Upper lobe of right lung (tissue), 1 donor: ENCODE data around the gene GHR. TPM values are rescaled to one million over a fixed set of nuclear protein-coding genes. Genes with fewer than 3 reads are reported as not detected.
A peak's percentile ranks its signal among the peaks of the same experiment; 100 is the strongest.

Source experiments
- ATAC-seq: fragments of 200-7000 bp; cut with Tn5 transposase; one replicate; pipeline ENCODE4 v1.9.1; 2020; ENCODE audit warnings: mild to moderate bottlenecking, moderate library complexity
- DNase-seq: peaks from one replicate; pipeline ENCODE4 v3.0.0-alpha.2; 2020
- H3K27ac ChIP-seq: fragments of 200-600 bp; one replicate; pipeline ENCODE4 v1.8.0; 2022
- H3K27me3 ChIP-seq: fragments of 200-600 bp; one replicate; pipeline ENCODE4 v1.8.0; 2022; ENCODE audit warnings: mild to moderate bottlenecking
- H3K36me3 ChIP-seq: fragments of 200-600 bp; one replicate; pipeline ENCODE4 v1.8.0; 2022
- H3K4me1 ChIP-seq: fragments of 200-600 bp; one replicate; pipeline ENCODE4 v1.8.0; 2022
- H3K4me3 ChIP-seq: fragments of 200-600 bp; one replicate; pipeline ENCODE4 v1.8.0; 2022; ENCODE audit warnings: mild to moderate bottlenecking
- H3K9me3 ChIP-seq: fragments of 200-600 bp; one replicate; pipeline ENCODE4 v1.8.0; 2022
- intact Hi-C: fragments of 100-400 bp; cut with DNase I; formaldehyde crosslinking; loops from one replicate; pipeline ENCODE4 v1.11.0; 2022
- total RNA-seq: library from RNA; stranded (reverse); fragmentation: NEBNext Ultra II Directional; extraction: Animal tissue kit (Norgen Biotek cat#: 25700); gene quantifications from one replicate; pipeline ENCODE4 v1.2.1, GENCODE V29; 2021
- TF ChIP-seq, protein P1 (sequence below): fragments of 200-600 bp; IDR thresholded peaks from one replicate; pipeline ENCODE4 v1.8.0; 2022; ENCODE audit warnings: antibody characterized with exemption
- donor health status: DM: no; HTN: yes; CAD: no; lungs with severe emphysema.

The GHR gene
- total RNA-seq, 1 donor from 2014 or later: 6.6 TPM

DNA sequence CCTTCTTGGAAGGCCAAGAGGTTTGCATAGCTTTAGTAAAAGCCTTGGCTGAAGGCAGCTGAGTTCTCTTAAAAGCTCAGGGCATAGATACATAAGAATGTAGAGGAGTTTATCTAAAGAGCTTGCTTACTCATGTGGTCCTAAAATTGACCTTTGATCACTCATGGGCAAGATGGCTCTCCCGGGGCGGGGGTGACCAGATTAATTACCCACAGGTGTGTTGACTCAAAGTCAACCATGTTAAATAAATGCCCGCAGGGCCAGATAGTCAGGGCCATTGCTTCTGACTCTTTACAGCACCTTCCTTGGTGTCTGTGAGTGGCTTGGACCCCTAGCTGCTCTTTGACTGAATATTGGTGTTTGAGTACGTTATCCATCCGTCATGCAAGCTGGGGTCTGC lies 33.1 kb upstream of the GHR start:
- Histone ChIP-seq H3K9me3 (no peaks in the 10 kb centered on the region), H3K27ac (no peak overlapping the region), H3K36me3 (no peaks in the 10 kb centered on the region), H3K4me1 (no peaks in the 10 kb centered on the region), H3K27me3 (no peaks in the 10 kb centered on the region), H3K4me3 (no peak overlapping the region)
- DNase-seq (no peak), ATAC-seq (no peak)
- TF ChIP-seq, protein P1, sequence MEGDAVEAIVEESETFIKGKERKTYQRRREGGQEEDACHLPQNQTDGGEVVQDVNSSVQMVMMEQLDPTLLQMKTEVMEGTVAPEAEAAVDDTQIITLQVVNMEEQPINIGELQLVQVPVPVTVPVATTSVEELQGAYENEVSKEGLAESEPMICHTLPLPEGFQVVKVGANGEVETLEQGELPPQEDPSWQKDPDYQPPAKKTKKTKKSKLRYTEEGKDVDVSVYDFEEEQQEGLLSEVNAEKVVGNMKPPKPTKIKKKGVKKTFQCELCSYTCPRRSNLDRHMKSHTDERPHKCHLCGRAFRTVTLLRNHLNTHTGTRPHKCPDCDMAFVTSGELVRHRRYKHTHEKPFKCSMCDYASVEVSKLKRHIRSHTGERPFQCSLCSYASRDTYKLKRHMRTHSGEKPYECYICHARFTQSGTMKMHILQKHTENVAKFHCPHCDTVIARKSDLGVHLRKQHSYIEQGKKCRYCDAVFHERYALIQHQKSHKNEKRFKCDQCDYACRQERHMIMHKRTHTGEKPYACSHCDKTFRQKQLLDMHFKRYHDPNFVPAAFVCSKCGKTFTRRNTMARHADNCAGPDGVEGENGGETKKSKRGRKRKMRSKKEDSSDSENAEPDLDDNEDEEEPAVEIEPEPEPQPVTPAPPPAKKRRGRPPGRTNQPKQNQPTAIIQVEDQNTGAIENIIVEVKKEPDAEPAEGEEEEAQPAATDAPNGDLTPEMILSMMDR: no peak
- intact Hi-C loops: no loop called here

DNA sequence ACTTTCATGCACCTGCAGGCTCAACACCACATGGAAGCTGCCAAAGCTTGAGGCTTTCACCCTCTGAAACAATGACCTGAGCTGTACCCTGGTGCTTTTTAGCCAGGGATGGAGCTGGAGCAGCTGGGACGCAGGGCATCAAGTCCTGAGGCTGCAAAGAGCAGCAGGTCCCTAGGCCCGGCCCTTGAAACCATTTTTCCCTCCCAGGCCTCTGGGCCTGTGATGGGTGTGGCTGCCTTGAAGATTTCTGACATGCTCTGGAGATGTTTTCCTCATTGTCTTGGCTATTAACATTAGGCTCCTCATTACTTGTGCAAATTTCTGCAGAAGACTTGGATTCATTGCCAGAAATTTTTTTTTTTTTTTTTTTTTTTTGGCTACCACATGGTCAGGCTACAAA lies 30.3 kb upstream of the GHR start:
- H3K4me3 ChIP-seq: no peak overlapping the region
- DNase-seq: no peak
- H3K36me3 ChIP-seq: no peaks in the 10 kb centered on the region
- no peak for ATAC-seq
- H3K9me3 ChIP-seq: no peaks in the 10 kb centered on the region
- H3K4me1 ChIP-seq: no peaks in the 10 kb centered on the region
- H3K27me3 ChIP-seq: no peaks in the 10 kb centered on the region
- TF ChIP-seq, protein P1: no peak
- H3K27ac ChIP-seq: no peak overlapping the region
- intact Hi-C loops: no loop called here

DNA sequence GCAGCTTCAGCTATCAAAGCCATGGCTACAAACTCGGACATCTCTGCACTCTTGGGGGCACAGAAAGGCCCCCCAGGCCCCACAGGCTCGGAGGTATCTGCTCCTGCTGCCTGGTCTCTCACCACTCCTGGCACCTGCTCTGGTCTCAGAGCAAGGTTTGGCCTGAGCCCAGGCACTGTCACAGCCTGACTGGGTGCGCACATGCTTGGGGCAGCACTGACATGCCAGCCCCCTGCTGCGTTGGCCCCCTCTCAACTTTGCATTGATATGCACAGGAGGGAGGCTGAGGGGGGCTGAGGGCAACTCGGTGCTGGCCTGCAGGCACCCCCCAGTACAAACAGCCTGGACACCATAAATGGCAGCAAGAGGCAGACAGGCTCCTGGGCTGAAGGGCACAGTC lies 27.1 kb upstream of the GHR start:
- Histone ChIP-seq H3K9me3 (no peaks in the 10 kb centered on the region), H3K4me3 (no peak overlapping the region), H3K4me1 (no peaks in the 10 kb centered on the region), H3K27me3 (no peaks in the 10 kb centered on the region), H3K36me3 (no peaks in the 10 kb centered on the region), H3K27ac (no peak overlapping the region)
- ATAC-seq: peak; percentile 37
- intact Hi-C loops: no loop called here
- TF ChIP-seq, protein P1: no peak
- DNase-seq: peak; percentile 48

DNA sequence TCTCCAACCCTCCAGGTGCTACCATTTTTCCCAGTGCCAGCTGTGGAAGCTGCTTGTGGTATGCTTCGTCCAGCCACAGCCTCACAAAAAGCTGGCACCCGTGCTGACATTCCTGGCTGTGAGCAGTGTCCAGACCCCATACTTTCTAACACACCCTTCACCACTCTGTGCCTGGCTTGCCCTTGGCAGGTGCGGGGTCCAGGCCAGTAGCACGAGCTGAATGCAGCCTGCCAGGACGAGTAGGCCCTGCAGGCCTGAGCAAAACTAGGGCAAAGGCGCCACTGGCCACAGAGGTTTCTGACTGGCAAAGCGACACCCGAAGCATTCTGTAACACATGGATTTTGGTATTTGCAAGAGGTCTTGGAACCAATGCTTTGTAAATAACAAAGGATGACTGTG lies 26.0 kb upstream of the GHR start:
- H3K9me3 ChIP-seq: no peaks in the 10 kb centered on the region
- peak; percentile 48 for DNase-seq
- H3K27ac ChIP-seq: no peak overlapping the region
- TF ChIP-seq, protein P1: no peak
- no peaks in the 10 kb centered on the region for H3K27me3 ChIP-seq
- no peak overlapping the region for H3K4me3 ChIP-seq
- no peaks in the 10 kb centered on the region for H3K36me3 ChIP-seq
- ATAC-seq: no peak
- H3K4me1 ChIP-seq: no peaks in the 10 kb centered on the region
- intact Hi-C loops: no loop called here

DNA sequence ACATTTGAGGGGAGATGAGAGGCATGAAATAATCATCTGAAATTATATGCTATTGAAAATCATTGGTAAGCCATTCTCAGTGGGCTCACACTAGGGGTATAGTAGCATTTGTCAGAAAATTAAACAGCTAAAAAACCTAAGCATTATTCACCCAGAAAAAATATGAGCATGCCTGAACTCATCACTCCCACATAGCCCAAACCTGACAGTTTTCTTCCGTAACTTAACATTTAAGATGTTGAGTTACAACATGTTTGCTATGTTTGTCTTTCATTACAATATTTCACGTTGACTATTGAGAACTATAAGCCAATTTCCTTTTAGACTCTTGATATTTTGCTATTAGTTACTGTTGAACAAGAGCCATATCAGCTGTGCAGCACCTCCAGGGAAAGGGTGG lies 23.5 kb upstream of the GHR start:
- ATAC-seq (no peak), DNase-seq (no peak)
- TF ChIP-seq, protein P1: no peak
- Histone ChIP-seq H3K9me3 (no peaks in the 10 kb centered on the region), H3K27me3 (no peaks in the 10 kb centered on the region), H3K4me1 (no peaks in the 10 kb centered on the region), H3K27ac (no peak overlapping the region), H3K36me3 (no peaks in the 10 kb centered on the region), H3K4me3 (no peak overlapping the region)
- intact Hi-C loops: no loop called here

DNA sequence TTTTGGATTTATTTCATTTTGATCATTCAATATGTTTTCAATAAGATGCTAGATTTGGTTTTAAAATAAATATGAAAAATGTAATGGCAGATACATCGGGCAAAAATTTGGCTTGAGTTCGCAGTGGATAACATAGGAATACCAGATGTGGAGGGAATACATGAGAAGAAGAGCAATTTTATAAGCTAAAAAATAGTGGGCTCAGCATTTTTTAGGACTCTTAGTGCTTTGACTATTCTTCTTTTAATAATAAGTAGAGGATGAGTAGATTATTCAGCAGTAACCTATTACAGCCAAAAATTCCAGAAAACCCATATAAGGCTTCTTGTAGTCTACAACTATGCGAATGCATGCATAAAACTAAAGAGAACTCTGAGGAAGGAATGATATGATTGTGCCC lies 22.8 kb upstream of the GHR start:
- Histone ChIP-seq H3K27me3 (no peaks in the 10 kb centered on the region), H3K9me3 (no peaks in the 10 kb centered on the region), H3K4me1 (no peaks in the 10 kb centered on the region), H3K36me3 (no peaks in the 10 kb centered on the region), H3K4me3 (no peak overlapping the region), H3K27ac (no peak overlapping the region)
- intact Hi-C loops: no loop called here
- ATAC-seq: no peak
- TF ChIP-seq, protein P1: no peak
- DNase-seq: no peak
